ENCODE results near the gene GSTA3. TPM values are rescaled to one million over a fixed set of nuclear protein-coding genes. Genes with fewer than 3 reads are reported as not detected.

GSTA3 gene
- total RNA-seq, result not detected in 2 replicates

DNA sequence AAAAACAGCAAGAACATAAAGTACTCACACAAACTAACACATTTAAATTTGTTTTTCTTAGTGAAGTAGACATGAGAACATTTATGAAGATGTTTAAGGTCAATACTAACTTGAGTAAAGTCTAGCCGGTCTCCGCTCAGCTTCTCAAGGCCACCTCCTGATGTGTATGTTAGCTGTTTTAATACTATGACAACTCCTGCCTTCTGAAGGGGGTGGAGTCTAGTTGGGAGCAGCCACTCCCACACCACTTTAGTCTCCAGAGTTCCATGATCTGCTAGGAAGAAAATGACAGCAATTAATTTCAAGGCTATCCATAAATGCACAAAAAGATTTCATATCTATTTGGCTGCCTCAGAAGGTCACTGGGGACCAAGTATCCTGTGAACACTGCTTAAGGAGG is at the start of gene GSTA3:
Gene GSTA3 (minus strand): TSS at position 168 of the 400 bp plus-strand sequence. CDS start 3,864 bp downstream, outside the sequence.

Other genes starting within 250 kb of the GSTA3 start
- gene TMEM14A, start 238.6 kb downstream of the GSTA3 start, total RNA-seq, result 21.4 and 29.0 TPM in 2 replicates
- gene GSTA2, start 146.2 kb downstream of the GSTA3 start, total RNA-seq, result not detected in 2 replicates
- gene GSTA1, start 105.9 kb downstream of the GSTA3 start, total RNA-seq, result not detected in 2 replicates
- gene GSTA5, start 68.9 kb downstream of the GSTA3 start, total RNA-seq, result not detected in 2 replicates
- gene GSTA4, start 85.6 kb upstream of the GSTA3 start, total RNA-seq, result 35.1 and 35.4 TPM in 2 replicates
- gene CILK1, start 152.1 kb upstream of the GSTA3 start, total RNA-seq, result 26.5 and 28.9 TPM in 2 replicates
- 39.4 and 40.7 TPM in 2 replicates for gene FBXO9, start 155.7 kb upstream of the GSTA3 start, total RNA-seq
- not detected in 2 replicates for gene GCM1, start 239.1 kb upstream of the GSTA3 start, total RNA-seq

Measured in hair follicle dermal papilla cell (primary cell).